ENCODE data around the gene TRIM27. TPM values are rescaled to one million over a fixed set of nuclear protein-coding genes. Genes with fewer than 3 reads are reported as not detected.

TRIM27 gene
- total RNA-seq, 1 donor from 2014 or later, result 64.8 TPM

- no peak overlapping the region for H3K4me3 Mint-ChIP-seq
- H3K9me3 Mint-ChIP-seq, result peaks cover 7% of the 10 kb centered on the region
- no peak overlapping the region for H3K27ac Mint-ChIP-seq
- no peaks in the 10 kb centered on the region for H3K36me3 Mint-ChIP-seq (ENCODE audit: low read depth)
- no peak for TF ChIP-seq CTCF (IDR thresholded peaks at IDR 0.05)
- peaks cover 16% of the 10 kb centered on the region for H3K27me3 Mint-ChIP-seq
- CTCF ChIA-PET, result no interaction called here
- intact Hi-C loops (cut with micrococcal nuclease), result no loop called here
- DNase-seq, result no peak
- no peak for ATAC-seq (ENCODE audit: low read depth)
- POLR2A ChIA-PET, result interaction anchor here (1.0 kb wide), 2 partner anchors 22 to 35 kb away, joined by 3 to 5 read pairs; no protein-coding TSS in a partner anchor
- H3K4me1 Mint-ChIP-seq, result peaks cover 11% of the 10 kb centered on the region
These were observed 35.8 kb downstream of the TRIM27 start for GRCh38 chr6:28887796-28888496.

GRCh38 chr6:28886079-28886439 lies 37.7 kb downstream of the TRIM27 start:
- ChIA-PET POLR2A (interaction anchor here (1.4 to 2.0 kb wide), 3 partner anchors 10 to 38 kb away, joined by 4 to 25 read pairs (median 10); partner anchors contain the start of gene TRIM27), CTCF (interaction anchor here (1.5 kb wide), 1 partner anchor 49 kb away, joined by 3 read pairs; no protein-coding TSS in a partner anchor)
- no peak for DNase-seq
- TF ChIP-seq CTCF (IDR thresholded peaks at IDR 0.05), result no peak
- ATAC-seq (ENCODE audit: low read depth), result no peak
- Mint-ChIP-seq H3K4me3 (no peak overlapping the region), H3K4me1 (peaks cover 16% of the 10 kb centered on the region), H3K36me3 (ENCODE audit: low read depth) (no peaks in the 10 kb centered on the region), H3K27me3 (peaks cover 24% of the 10 kb centered on the region), H3K27ac (no peak overlapping the region), H3K9me3 (peaks cover 10% of the 10 kb centered on the region)
- intact Hi-C loops (cut with micrococcal nuclease), result no loop called here

- no peak for TF ChIP-seq CTCF (IDR thresholded peaks at IDR 0.05)
- H3K4me1 Mint-ChIP-seq, result peaks cover 21% of the 10 kb centered on the region
- H3K4me3 Mint-ChIP-seq, result peak overlapping the region; percentile 67
- CTCF ChIA-PET, result interaction anchor here (1.5 kb wide), 1 partner anchor 47 kb away, joined by 3 read pairs; no protein-coding TSS in a partner anchor
- H3K36me3 Mint-ChIP-seq (ENCODE audit: low read depth), result no peaks in the 10 kb centered on the region
- intact Hi-C loops (cut with micrococcal nuclease), result loop anchor here (1.0 to 5.0 kb wide), 2 partner anchors 11 to 58 kb away; no protein-coding TSS in a partner anchor
- ATAC-seq (ENCODE audit: low read depth) (peak; percentile 49), DNase-seq (no peak)
- H3K9me3 Mint-ChIP-seq, result peaks cover 10% of the 10 kb centered on the region
- POLR2A ChIA-PET, result interaction anchor here (0.6 to 2.0 kb wide), 7 partner anchors 11 to 1738 kb away, joined by 3 to 25 read pairs (median 4); partner anchors contain the start of gene TRIM27
- H3K27ac Mint-ChIP-seq, result no peak overlapping the region
- H3K27me3 Mint-ChIP-seq, result peaks cover 33% of the 10 kb centered on the region
These were observed 39.2 kb downstream of the TRIM27 start for GRCh38 chr6:28884423-28885131.

GRCh38 chr6:28880894-28881780 lies 42.6 kb downstream of the TRIM27 start:
- TF ChIP-seq CTCF (IDR thresholded peaks at IDR 0.05), result no peak
- ATAC-seq (ENCODE audit: low read depth), result peak; percentile 39
- Mint-ChIP-seq H3K36me3 (ENCODE audit: low read depth) (no peaks in the 10 kb centered on the region), H3K9me3 (peaks cover 10% of the 10 kb centered on the region), H3K27me3 (peaks cover 51% of the 10 kb centered on the region), H3K27ac (peak overlapping the region; percentile 83), H3K4me3 (peak overlapping the region; percentile 75), H3K4me1 (peaks cover 21% of the 10 kb centered on the region)
- intact Hi-C loops (cut with micrococcal nuclease), result loop anchor here (1.0 to 5.0 kb wide), 4 partner anchors 14 to 61 kb away; no protein-coding TSS in a partner anchor
- POLR2A ChIA-PET, result interaction anchor here (1.1 to 2.3 kb wide), 4 partner anchors 15 to 43 kb away, joined by 3 to 19 read pairs (median 4); partner anchors contain the start of gene TRIM27
- peak; percentile 48 for DNase-seq
- CTCF ChIA-PET, result interaction anchor here (0.8 kb wide), 1 partner anchor 44 kb away, joined by 3 read pairs; no protein-coding TSS in a partner anchor
